SK-N-MC (cell line): ENCODE data around the gene NCDN.

Experiments
- DNase-seq: peaks from one replicate; pipeline ENCODE4 v3.0.0-alpha.2; 2011; ENCODE audit warnings: low read depth, low spot score
- H3K27ac ChIP-seq: fragments of 200-600 bp; sonication (generic); 2 replicates; pipeline ENCODE4 v1.5.1; 2016; ENCODE audit warnings: mixed run types
- H3K36me3 ChIP-seq: fragments of 200-600 bp; sonication (generic); 2 replicates; pipeline ENCODE4 v1.6.1; 2017; ENCODE audit warnings: antibody characterized with exemption, low read length, mixed read lengths; ENCODE audit not compliant: insufficient read depth
- H3K4me3 ChIP-seq: fragments of 200-600 bp; sonication (generic); 2 replicates; pipeline ENCODE4 v1.5.1; 2016
- H3K9ac ChIP-seq: fragments of 200-600 bp; sonication (generic); 2 replicates; pipeline ENCODE4 v1.8.0; 2017; ENCODE audit warnings: mixed run types, mixed read lengths; ENCODE audit not compliant: insufficient read length
- H3K9me3 ChIP-seq: fragments of 200-600 bp; sonication (generic); 2 replicates; pipeline ENCODE4 v1.6.1; 2017; ENCODE audit warnings: low read depth, mild to moderate bottlenecking, antibody characterized with exemption, low read length, moderate library complexity, mixed read lengths
- EZH2 ChIP-seq: fragments of 200-600 bp; sonication (generic); IDR thresholded peaks from one replicate; pipeline ENCODE4 v1.6.1; 2017; ENCODE audit warnings: antibody characterized with exemption
- FOXP2 ChIP-seq: optimal IDR thresholded peaks from 2 replicates; pipeline ENCODE3; 2011; ENCODE audit warnings: mild to moderate bottlenecking, moderate library complexity; ENCODE audit not compliant: insufficient read depth; ENCODE audit errors: extremely low read length, control extremely low read depth
- POLR2AphosphoS5 ChIP-seq: IDR thresholded peaks from 2 replicates; pipeline ENCODE4 v1.6.1; 2012; ENCODE audit warnings: mild to moderate bottlenecking, low read depth, low read length, borderline replicate concordance

NCDN gene

GRCh38 chr1:35589516-35590427 is 32.2 kb downstream of the NCDN start:
- H3K36me3 ChIP-seq = no peaks in the 10 kb centered on the region
- H3K9me3 ChIP-seq = no peaks in the 10 kb centered on the region
- TF ChIP-seq EZH2 = no peak
- H3K27ac ChIP-seq = no peak overlapping the region
- H3K4me3 ChIP-seq = no peak overlapping the region
- no peak overlapping the region for H3K9ac ChIP-seq
- DNase-seq = no peak

GRCh38 chr1:35590476-35591040 is 33.0 kb downstream of the NCDN start:
- Histone ChIP-seq H3K27ac (no peak overlapping the region), H3K36me3 (no peaks in the 10 kb centered on the region), H3K9me3 (no peaks in the 10 kb centered on the region), H3K9ac (no peak overlapping the region), H3K4me3 (no peak overlapping the region)
- no peak for DNase-seq
- no peak for TF ChIP-seq FOXP2
- no peak for TF ChIP-seq EZH2
- TF ChIP-seq POLR2AphosphoS5 = no peak

- DNase-seq = no peak
Measured at GRCh38 chr1:35591211-35591610, 33.6 kb downstream of the NCDN start.

GRCh38 chr1:35592991-35593769 is 35.6 kb downstream of the NCDN start:
- DNase-seq = no peak
- TF ChIP-seq POLR2AphosphoS5 (peak; percentile 32; the same call in 1 of the 2 replicates), EZH2 (no peak), FOXP2 (no peak)
- Histone ChIP-seq H3K36me3 (no peaks in the 10 kb centered on the region), H3K4me3 (no peak overlapping the region), H3K9ac (no peak overlapping the region), H3K9me3 (no peaks in the 10 kb centered on the region), H3K27ac (no peak overlapping the region)

More at GRCh38 chr1:35591211-35591610, 33.6 kb downstream of the NCDN start:
- no peaks in the 10 kb centered on the region for H3K9me3 ChIP-seq
- no peaks in the 10 kb centered on the region for H3K36me3 ChIP-seq
- H3K9ac ChIP-seq = no peak overlapping the region
- no peak overlapping the region for H3K27ac ChIP-seq
- no peak overlapping the region for H3K4me3 ChIP-seq
- TF ChIP-seq EZH2 (no peak), FOXP2 (no peak), POLR2AphosphoS5 (no peak)

GRCh38 chr1:35594005-35594760 is 36.6 kb downstream of the NCDN start:
- TF ChIP-seq POLR2AphosphoS5 = no peak
- no peaks in the 10 kb centered on the region for H3K9me3 ChIP-seq

GRCh38 chr1:35595684-35596083 is 38.1 kb downstream of the NCDN start:
- Histone ChIP-seq H3K4me3 (no peak overlapping the region), H3K9ac (no peak overlapping the region), H3K36me3 (peaks cover 6% of the 10 kb centered on the region; the same call in 1 of the 2 replicates), H3K27ac (no peak overlapping the region), H3K9me3 (no peaks in the 10 kb centered on the region)
- TF ChIP-seq FOXP2 (no peak), EZH2 (no peak), POLR2AphosphoS5 (no peak; the same call in 1 of the 2 replicates)
- no peak for DNase-seq

More at GRCh38 chr1:35594005-35594760, 36.6 kb downstream of the NCDN start:
- Histone ChIP-seq H3K27ac (no peak overlapping the region), H3K36me3 (no peaks in the 10 kb centered on the region), H3K9ac (no peak overlapping the region), H3K4me3 (no peak overlapping the region)
- DNase-seq = no peak

- peaks cover 25% of the 10 kb centered on the region for H3K36me3 ChIP-seq
- TF ChIP-seq FOXP2 (no peak), EZH2 (no peak), POLR2AphosphoS5 (no peak)
- no peak overlapping the region for H3K4me3 ChIP-seq
- H3K9ac ChIP-seq = no peak overlapping the region
- peak overlapping the region; percentile 30; the same call in 1 of the 2 replicates for H3K27ac ChIP-seq
- H3K9me3 ChIP-seq = no peaks in the 10 kb centered on the region
- no peak for DNase-seq
Measured at GRCh38 chr1:35597870-35598269, 40.3 kb downstream of the NCDN start.

- no peak for TF ChIP-seq EZH2
- TF ChIP-seq POLR2AphosphoS5 = no peak
- TF ChIP-seq FOXP2 = no peak
- no peak for DNase-seq
- no peak overlapping the region for H3K27ac ChIP-seq
- no peaks in the 10 kb centered on the region for H3K9me3 ChIP-seq
- no peak overlapping the region for H3K9ac ChIP-seq
- no peak overlapping the region for H3K4me3 ChIP-seq
- H3K36me3 ChIP-seq = peaks cover 36% of the 10 kb centered on the region
Measured at GRCh38 chr1:35598895-35599294, 41.3 kb downstream of the NCDN start.
